Measurements from ENCODE around the gene COL18A1.
A peak's percentile ranks its signal among the peaks of the same experiment; 100 is the strongest.

GRCh38 chr21:45469273-45470086 is 64.5 kb downstream of the COL18A1 start:
- TF ChIP-seq E2F6 (IDR thresholded peaks at IDR 0.05; ENCODE audit: borderline replicate concordance, low read depth) (0 out of 2 replicates have a peak, but pooled peaks have one; percentile 34), CTCF (IDR thresholded peaks at IDR 0.05) (no peak), ZFP36 (IDR thresholded peaks at IDR 0.05; ENCODE audit: borderline replicate concordance, partially characterized antibody) (no peak), USF2 (IDR thresholded peaks at IDR 0.05) (no peak), CEBPB (IDR thresholded peaks at IDR 0.05) (no peak), RNF2 (IDR thresholded peaks at IDR 0.05; ENCODE audit: borderline replicate concordance, low read depth) (no peak), BHLHE40 (IDR thresholded peaks at IDR 0.05; ENCODE audit: low read depth, low read length) (no peak), JUN (IDR thresholded peaks at IDR 0.05) (no peak), REST (IDR thresholded peaks at IDR 0.05) (no peak), ZC3H11A (IDR thresholded peaks at IDR 0.05) (no peak), ELK1 (IDR thresholded peaks at IDR 0.05; ENCODE audit: low read depth, low read length) (no peak), POLR2A (IDR thresholded peaks at IDR 0.05; ENCODE audit: low read length) (no peak), MAZ (IDR thresholded peaks at IDR 0.05; ENCODE audit: borderline replicate concordance, low read depth, low read length) (no peak), RFX5 (IDR thresholded peaks at IDR 0.05) (no peak)

Data from A549 (cell line).